Epithelial cell of proximal tubule (primary cell): Measurements from ENCODE around the gene SYT7. TPM values are rescaled to one million over a fixed set of nuclear protein-coding genes. Genes with fewer than 3 reads are reported as not detected.

Experiments
- DNase-seq: peaks from one replicate; pipeline ENCODE4 v3.0.0-alpha.2; 2011; ENCODE audit warnings: low read depth
- H3K4me3 ChIP-seq: 2 replicates; pipeline ENCODE4 v1.5.1; 2011; ENCODE audit warnings: low read depth, mild to moderate bottlenecking, low read length
- CTCF ChIP-seq: conservative IDR thresholded peaks from 2 replicates; pipeline ENCODE4 v1.5.1; 2012; ENCODE audit warnings: low read depth, mild to moderate bottlenecking, low read length
- total RNA-seq: library from RNA; depleted of rRNA; stranded (reverse); fragments of >200 nt; gene quantifications from 2 replicates; pipeline ENCODE4 v1.2.3, GENCODE V29; 2015

The SYT7 gene
- total RNA-seq, 1 donor from 2014 or later: 0.23 TPM

GRCh38 chr11:61477727-61478148 lies 103.1 kb downstream of the SYT7 start:
- DNase-seq: no peak
- TF ChIP-seq CTCF: peak; percentile 87

GRCh38 chr11:61477126-61477525 lies 103.8 kb downstream of the SYT7 start:
- DNase-seq: no peak
- H3K4me3 ChIP-seq: no peak overlapping the region
- TF ChIP-seq CTCF: no peak

More at GRCh38 chr11:61477727-61478148, 103.1 kb downstream of the SYT7 start:
- no peak overlapping the region for H3K4me3 ChIP-seq

GRCh38 chr11:61476371-61476770 lies 104.5 kb downstream of the SYT7 start:
- no peak for TF ChIP-seq CTCF
- no peak for DNase-seq
- H3K4me3 ChIP-seq: no peak overlapping the region

GRCh38 chr11:61475433-61475832 lies 105.4 kb downstream of the SYT7 start:
- no peak for TF ChIP-seq CTCF
- DNase-seq: no peak
- no peak overlapping the region for H3K4me3 ChIP-seq

- H3K4me3 ChIP-seq: no peak overlapping the region
- no peak for TF ChIP-seq CTCF
- no peak for DNase-seq
Measured at GRCh38 chr11:61474013-61474643, 106.7 kb downstream of the SYT7 start.

GRCh38 chr11:61473370-61474012 lies 107.4 kb downstream of the SYT7 start:
- no peak overlapping the region for H3K4me3 ChIP-seq
- TF ChIP-seq CTCF: no peak
- DNase-seq: no peak

GRCh38 chr11:61472868-61473267 lies 108.0 kb downstream of the SYT7 start:
- DNase-seq: no peak
- no peak for TF ChIP-seq CTCF
- no peak overlapping the region for H3K4me3 ChIP-seq
